ENCODE measurements around the gene PIWIL1. TPM values are rescaled to one million over a fixed set of nuclear protein-coding genes. Genes with fewer than 3 reads are reported as not detected.

Gene PIWIL1
- total RNA-seq, 1 experiment from 2014 or later: not detected

GRCh38 chr12:130356222-130356621 is 18.5 kb downstream of the PIWIL1 start:
- Histone ChIP-seq H3K9me3 (ENCODE audit: low read depth, low read length, poor library complexity, severe bottlenecking) (no peaks in the 10 kb centered on the region), H3K36me3 (ENCODE audit: insufficient read depth, low read length, poor library complexity, severe bottlenecking) (no peaks in the 10 kb centered on the region), H3K27me3 (replicated peaks; ENCODE audit: insufficient read depth, low read depth, low read length, poor library complexity) (peaks cover 97% of the 10 kb centered on the region), H3K4me3 (ENCODE audit: low read depth, low read length, poor library complexity, severe bottlenecking) (no peak overlapping the region), H3K4me1 (ENCODE audit: insufficient read depth, low read length, poor library complexity, severe bottlenecking) (no peaks in the 10 kb centered on the region), H3K27ac (ENCODE audit: low read depth, low read length, poor library complexity, severe bottlenecking) (no peak overlapping the region)
- CTCF ChIA-PET: no interaction called here
- POLR2A ChIA-PET (ENCODE audit: low non-redundant PET): no interaction called here
- TF ChIP-seq EZH2 (IDR thresholded peaks at IDR 0.05; ENCODE audit: borderline replicate concordance, low read depth, low read length, poor library complexity, severe bottlenecking): no peak
- TF ChIP-seq CTCF (conservative IDR thresholded peaks at IDR 0.05; ENCODE audit: low read depth, low read length): no peak
- BruUV-seq (replicated peaks): no TSS peak
- intact Hi-C loops (cut with micrococcal nuclease; ENCODE audit: unreplicated experiment): no loop called here
- DNase-seq (ENCODE audit: low spot score): no peak

GRCh38 chr12:130357241-130357640 is 19.6 kb downstream of the PIWIL1 start:
- BruUV-seq (replicated peaks): no TSS peak
- POLR2A ChIA-PET (ENCODE audit: low non-redundant PET): no interaction called here

GRCh38 chr12:130357729-130358330 is 20.1 kb downstream of the PIWIL1 start:
- no TSS peak for BruUV-seq (replicated peaks)

More at GRCh38 chr12:130357241-130357640, 19.6 kb downstream of the PIWIL1 start:
- peaks cover 97% of the 10 kb centered on the region for H3K27me3 ChIP-seq (replicated peaks; ENCODE audit: insufficient read depth, low read depth, low read length, poor library complexity)
- no peaks in the 10 kb centered on the region for H3K9me3 ChIP-seq (ENCODE audit: low read depth, low read length, poor library complexity, severe bottlenecking)
- no peak overlapping the region for H3K27ac ChIP-seq (ENCODE audit: low read depth, low read length, poor library complexity, severe bottlenecking)
- H3K4me3 ChIP-seq (ENCODE audit: low read depth, low read length, poor library complexity, severe bottlenecking): no peak overlapping the region
- H3K4me1 ChIP-seq (ENCODE audit: insufficient read depth, low read length, poor library complexity, severe bottlenecking): no peaks in the 10 kb centered on the region
- TF ChIP-seq CTCF (conservative IDR thresholded peaks at IDR 0.05; ENCODE audit: low read depth, low read length) (no peak), EZH2 (IDR thresholded peaks at IDR 0.05; ENCODE audit: borderline replicate concordance, low read depth, low read length, poor library complexity, severe bottlenecking) (no peak)
- intact Hi-C loops (cut with micrococcal nuclease; ENCODE audit: unreplicated experiment): no loop called here
- no peak for DNase-seq (ENCODE audit: low spot score)
- CTCF ChIA-PET: no interaction called here
- H3K36me3 ChIP-seq (ENCODE audit: insufficient read depth, low read length, poor library complexity, severe bottlenecking): no peaks in the 10 kb centered on the region

More at GRCh38 chr12:130357729-130358330, 20.1 kb downstream of the PIWIL1 start:
- DNase-seq (ENCODE audit: low spot score): no peak
- POLR2A ChIA-PET (ENCODE audit: low non-redundant PET): no interaction called here
- Histone ChIP-seq H3K27ac (ENCODE audit: low read depth, low read length, poor library complexity, severe bottlenecking) (no peak overlapping the region), H3K36me3 (ENCODE audit: insufficient read depth, low read length, poor library complexity, severe bottlenecking) (no peaks in the 10 kb centered on the region), H3K4me1 (ENCODE audit: insufficient read depth, low read length, poor library complexity, severe bottlenecking) (no peaks in the 10 kb centered on the region), H3K27me3 (replicated peaks; ENCODE audit: insufficient read depth, low read depth, low read length, poor library complexity) (peaks cover 97% of the 10 kb centered on the region), H3K4me3 (ENCODE audit: low read depth, low read length, poor library complexity, severe bottlenecking) (no peak overlapping the region), H3K9me3 (ENCODE audit: low read depth, low read length, poor library complexity, severe bottlenecking) (no peaks in the 10 kb centered on the region)
- intact Hi-C loops (cut with micrococcal nuclease; ENCODE audit: unreplicated experiment): no loop called here
- no peak for TF ChIP-seq EZH2 (IDR thresholded peaks at IDR 0.05; ENCODE audit: borderline replicate concordance, low read depth, low read length, poor library complexity, severe bottlenecking)
- TF ChIP-seq CTCF (conservative IDR thresholded peaks at IDR 0.05; ENCODE audit: low read depth, low read length): no peak
- CTCF ChIA-PET: no interaction called here
